GM21529 (cell line): ENCODE results near the gene TICAM1.
"Not testable (repeated sequence)": the region's sequence is repeated elsewhere in the genome, so short reads cannot be mapped to it uniquely, and the experiment has no call there.

Experiments used
- ATAC-seq: cut with Tn5 transposase; IDR thresholded peaks from one replicate; pipeline ENCODE4 v1.9.1; 2021; ENCODE audit not compliant: unreplicated experiment

Gene TICAM1

DNA sequence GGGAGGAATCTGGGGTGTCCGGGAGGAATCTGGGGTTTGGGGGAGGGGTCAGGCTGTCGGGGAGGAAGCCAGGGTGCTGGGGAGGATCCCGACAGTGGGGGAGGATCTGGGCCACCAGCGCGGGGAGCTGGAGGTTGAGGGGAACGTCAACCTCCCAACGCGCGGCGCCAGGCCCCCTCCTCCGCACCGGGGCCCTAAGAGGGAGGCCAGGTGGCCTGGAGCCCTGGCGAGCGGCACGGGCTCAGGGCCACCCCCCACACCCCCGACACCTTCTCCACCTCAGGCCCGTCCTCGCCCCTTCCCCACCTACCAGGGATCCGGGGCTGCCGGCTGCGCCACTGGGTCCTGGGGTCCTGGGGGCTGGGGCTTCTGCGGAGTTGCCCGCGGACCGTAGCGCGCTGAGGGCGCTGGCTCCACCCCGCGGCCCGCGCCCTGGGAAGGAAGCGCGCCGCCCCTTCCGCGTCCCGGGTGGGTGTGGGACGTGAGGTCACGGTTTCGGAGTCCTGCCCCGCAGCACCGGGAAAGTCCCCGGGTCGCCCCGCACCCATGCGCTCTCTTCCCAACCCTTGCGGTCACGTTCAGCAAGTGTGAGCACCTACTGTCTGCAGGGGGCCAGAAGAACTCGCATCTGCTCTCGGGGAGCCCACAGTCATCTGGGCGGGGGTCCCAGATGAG is at the start of gene TICAM1:
Gene TICAM1 (minus strand): TSS at position 409 of the 675 bp plus-strand sequence. CDS start 13,335 bp downstream, outside the sequence.
- peak; percentile 64 for ATAC-seq

DNA sequence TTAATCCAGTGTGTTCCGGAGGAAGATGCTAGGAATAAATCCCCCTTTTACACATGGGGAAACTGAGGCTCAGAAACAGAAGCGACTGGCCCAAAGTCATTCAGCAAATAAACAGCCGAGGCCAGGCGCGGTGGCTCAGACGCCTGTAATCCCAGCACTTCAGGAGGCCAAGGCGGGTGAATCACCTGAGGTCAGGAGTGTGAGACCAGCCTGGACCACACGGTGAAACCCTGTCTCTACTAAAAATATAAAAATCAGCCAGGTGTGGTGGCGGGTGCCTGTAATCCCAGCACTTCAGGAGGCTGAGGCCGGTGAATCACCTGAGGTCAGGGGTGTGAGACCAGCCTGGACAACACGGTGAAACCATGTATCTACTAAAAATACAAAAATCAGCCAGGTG is 47.5 kb upstream of the TICAM1 start:
- no peak for ATAC-seq

DNA sequence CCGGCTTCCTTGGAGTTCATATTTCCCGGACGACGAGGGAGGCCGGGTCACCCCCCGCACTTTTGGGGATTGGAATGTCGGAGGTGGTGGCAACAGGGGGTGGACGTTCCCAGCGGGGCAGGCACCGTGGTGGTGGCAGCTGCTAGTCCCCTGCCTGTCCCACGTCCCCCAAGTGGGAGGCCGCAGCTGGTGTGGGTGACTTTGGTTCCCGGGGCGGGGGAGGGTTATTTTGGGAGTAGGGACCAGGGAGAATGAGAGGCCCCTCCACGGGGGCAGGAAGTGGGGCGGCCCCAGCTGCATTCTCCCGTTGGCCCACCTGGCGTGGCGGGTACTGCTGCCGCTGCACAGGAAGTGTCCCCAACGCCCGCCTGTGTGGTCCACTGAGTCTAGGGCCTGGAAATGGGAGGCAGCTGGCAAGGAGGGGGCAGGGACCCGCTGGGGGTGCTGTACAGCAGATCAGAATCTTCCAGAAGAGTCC is 47.0 kb upstream of the TICAM1 start:
- no peak for ATAC-seq

DNA sequence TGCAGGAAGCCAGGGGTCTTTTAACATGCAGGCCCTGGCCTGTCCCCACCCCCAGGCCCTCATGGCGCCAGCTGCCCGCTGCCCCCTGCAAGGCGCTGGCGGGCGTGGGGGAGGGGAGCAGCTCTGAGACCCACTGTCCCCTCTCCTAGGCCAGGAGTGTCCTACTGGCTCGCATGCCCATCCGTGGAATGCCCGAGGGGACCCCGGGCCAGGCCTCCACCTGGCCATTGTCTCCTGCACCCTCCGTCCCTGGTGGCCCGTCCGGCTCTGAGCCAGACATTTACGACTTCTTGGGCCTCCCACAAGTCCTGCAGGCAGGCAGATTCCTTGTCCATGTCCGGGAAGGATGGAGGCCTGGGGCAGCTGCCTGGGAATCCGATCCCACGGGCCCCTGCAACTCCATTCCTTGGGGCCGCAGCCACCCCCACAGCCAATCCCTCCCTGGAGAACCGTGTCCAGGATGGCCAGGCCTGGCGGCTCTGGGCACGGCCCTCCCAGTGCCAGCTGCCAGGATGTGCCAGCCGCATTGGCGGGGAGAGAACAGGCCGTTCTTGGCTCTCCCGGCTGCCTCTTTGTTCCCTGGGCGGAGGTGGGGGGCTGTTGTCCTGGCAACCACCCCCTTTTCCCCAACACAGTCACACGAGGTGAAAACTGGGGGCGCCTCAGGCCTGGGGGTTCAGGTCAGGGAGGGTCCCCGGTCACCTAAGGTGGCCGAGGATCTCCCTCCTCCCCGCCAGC is 46.4 kb upstream of the TICAM1 start:
- no peak for ATAC-seq

DNA sequence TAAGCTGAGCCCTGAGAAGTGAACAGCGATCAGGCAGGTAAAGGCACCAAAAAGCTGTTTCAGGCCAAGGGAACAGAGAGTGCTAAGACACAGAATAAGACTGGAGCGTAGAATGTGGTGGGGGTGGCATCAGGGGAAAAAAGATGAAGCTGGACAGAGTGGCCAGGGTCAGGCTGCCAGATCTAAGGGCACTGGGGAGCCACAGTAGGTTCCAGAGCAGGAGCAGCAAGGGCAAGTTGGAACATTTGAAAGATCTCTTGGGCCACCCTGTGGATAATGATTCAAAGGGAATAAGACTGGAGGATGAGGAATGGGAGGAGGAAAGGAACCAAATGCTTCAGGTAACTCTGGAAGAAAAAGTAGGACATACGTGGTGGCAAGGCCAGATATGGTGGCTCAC is 42.4 kb upstream of the TICAM1 start:
- ATAC-seq: no peak

DNA sequence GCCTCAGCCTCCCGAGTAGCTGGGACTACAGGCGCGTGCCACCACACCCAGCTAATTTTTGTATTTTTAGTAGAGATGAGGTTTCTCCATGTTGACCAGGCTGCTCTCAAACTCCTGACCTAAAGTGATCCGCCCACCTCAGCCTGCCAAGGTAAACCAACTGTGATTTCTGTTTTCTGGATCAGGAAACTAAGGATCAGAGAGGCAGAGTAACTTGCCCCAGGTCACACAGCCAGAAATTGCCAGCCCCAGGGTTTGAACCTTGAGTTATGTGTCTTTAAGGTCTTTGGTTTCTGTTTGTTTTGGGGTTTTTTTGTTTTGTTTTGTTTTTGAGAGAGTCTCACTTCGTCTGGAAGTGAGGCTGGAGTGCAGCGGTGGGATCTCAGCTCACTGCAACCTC is 40.2 kb upstream of the TICAM1 start:
- no peak for ATAC-seq

DNA sequence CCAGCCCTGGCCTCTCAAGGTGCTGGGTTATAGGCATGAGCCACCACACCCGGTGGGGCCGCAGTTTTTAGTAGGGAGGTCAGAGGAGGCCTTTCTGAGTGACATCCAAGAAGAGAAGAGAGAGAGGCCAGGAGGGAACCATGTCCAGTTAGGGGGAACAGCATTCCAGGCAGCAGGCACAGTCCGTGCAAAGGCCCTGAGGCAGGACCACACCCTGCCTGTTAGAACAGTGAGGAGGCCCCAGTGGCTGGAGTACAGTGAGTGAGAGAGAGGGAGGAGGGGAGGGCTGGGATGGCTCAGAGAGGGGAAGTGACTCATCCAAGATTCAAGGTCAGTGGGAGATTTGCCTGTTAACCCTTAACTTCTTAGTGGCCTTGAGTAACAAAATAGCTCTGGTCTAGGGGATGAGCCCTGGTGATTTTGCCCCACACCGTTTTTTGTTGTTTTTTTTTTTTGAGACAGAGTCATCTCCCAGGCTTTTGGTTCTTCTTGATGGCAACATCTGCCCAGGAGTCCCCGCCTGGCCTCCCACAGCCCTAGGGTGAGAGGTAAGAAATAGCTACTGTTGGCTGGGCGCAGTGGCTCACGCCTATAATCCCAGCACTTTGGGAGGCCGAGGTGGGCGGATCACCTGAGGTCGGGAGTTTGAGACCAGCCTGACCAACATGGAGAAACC is 38.7 kb upstream of the TICAM1 start:
- ATAC-seq: no peak

DNA sequence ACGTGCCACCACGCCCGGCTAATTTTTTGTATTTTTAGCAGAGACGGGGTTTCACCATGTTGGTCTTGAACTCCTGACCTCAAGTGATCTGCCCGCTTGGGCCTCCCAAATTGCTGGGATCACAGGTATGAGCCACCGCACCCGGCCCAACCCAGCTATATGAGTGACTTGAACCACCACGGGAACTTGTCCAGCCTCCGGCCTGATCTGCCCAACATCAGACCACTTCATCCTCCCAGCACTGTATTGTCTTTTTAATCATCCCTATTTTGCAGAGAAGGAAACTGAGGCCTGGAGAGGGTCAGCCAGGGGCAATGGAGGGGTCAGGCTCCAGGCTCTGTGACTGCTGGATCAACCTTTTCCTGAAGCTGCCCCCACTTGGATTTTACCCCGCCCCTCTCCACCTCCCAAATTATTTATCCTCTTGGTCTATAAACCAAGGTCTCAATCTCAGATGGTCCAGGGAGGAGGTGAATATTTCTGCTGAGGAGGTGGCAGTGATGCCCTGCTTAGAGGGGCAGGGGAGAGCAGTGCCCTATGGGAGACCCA is 36.8 kb upstream of the TICAM1 start:
- ATAC-seq: no peak

DNA sequence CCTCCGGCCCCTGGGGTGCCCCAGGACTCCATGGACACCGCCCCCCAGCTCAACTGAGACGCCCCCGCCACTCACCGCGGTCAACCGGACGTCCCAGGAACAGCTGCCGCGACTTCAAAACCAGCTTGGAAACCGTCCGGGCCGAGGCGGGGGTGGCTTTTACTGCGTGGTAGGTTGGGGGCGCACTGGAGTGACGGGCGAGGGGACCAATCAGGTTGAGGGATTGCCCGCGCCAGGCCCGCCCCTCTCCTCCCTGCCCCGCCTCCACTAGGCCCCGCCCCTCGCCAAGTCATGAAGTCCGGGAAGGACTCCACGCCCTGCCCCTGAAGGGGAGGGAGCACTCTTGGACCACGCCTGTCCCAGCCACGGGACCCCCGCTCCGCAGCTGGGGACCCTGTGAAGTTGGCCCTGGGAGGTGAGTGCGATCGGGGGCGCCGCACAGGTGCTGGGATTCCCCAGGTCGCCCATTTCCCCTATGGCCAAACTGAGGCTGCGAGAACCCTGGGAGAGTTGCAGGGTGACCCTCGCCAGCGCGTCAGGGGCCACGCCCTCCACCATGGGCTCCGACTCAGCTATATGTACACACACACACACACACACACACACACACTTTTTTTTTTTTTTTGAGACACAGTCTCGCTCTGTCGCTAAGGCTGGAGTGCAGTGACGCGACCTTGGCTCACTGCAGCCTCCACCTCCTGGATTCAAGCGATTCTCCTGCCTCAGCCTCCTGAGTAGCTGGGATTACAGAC is 36.2 kb upstream of the TICAM1 start, which contains the start of gene PLIN3:
Gene PLIN3 (minus strand): TSS at position 134 of the 752 bp plus-strand sequence. CDS start 6,273 bp downstream, outside the sequence.
- peak; percentile 73 for ATAC-seq

DNA sequence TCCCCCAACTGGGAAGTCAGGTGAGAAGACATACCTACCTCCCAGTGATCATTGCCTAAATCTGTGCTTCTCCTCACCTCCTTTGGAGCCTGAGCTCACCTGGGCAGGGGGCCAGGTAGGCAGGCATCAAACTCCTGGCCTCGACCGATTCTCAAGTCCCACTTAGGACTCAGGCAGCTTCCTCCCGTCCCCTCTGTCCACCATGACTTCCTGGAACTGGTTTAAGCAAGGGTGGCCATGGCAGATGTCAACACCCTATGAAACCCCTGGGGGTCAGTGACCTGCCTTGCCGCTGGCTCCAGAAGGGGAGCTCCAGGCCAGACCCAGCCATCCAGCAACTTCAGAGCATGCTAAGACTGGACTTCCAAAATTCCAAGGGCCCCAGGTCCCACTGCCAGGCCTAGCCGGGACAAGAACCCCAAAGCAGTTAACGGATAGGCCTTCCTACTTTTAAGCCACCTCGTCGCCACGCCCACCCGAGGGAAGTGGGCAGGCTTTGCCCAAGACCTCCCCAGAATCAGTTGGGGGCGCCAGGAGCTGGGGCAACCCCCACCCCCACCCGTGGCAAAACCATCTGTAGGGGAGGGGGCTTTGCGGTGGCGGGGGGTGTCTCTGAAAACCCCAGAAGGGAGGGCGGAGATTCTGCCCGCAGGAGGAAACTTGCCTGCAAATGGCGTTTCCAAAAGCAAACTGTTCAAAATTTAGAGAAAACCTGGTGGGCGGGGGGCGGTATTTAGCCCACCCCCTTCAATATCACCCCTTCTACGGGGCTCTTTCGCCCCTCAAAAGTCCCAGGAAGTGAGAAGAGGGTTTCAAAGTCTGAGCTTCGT is 35.3 kb upstream of the TICAM1 start:
- no peak for ATAC-seq

DNA sequence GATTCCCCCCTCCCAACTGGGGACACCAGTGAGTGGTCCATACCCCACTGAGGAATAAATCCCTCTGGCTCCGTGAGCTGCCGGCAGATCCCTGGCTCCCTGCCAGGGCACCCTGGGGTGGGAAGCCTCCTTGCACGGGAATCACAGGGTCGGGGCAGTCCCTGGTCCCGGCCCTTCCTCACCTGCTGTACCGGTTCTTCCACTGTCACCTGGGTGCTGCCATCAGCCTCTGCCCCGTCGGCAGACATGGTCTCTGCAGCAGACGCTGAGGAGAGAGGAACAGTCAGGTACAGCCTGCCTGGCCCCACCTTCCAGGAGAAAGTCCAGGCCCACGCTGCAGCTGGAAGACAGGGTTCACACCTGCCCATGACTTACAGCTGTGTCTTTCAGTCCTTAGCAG is 29.6 kb upstream of the TICAM1 start:
- no peak for ATAC-seq

DNA sequence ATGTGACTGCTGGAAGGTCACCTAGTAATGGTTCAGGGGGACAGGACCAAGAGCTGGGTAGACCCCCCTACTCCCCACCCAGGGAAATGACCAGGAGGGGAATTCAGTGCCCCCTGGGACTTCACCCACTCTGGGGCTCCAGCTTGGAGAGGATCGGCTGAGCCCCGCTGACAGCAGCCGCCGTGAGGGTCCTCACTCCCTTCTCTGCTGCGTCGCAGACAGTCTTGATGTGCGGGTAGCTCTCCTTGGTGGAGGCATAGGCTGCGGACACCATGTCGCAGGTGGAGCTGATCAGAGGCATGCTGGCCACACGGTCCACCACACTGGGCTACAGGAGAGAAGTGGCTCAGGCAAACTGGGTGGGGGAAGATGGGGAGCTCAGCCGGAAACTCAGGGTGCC is 28.2 kb upstream of the TICAM1 start:
- no peak for ATAC-seq

DNA sequence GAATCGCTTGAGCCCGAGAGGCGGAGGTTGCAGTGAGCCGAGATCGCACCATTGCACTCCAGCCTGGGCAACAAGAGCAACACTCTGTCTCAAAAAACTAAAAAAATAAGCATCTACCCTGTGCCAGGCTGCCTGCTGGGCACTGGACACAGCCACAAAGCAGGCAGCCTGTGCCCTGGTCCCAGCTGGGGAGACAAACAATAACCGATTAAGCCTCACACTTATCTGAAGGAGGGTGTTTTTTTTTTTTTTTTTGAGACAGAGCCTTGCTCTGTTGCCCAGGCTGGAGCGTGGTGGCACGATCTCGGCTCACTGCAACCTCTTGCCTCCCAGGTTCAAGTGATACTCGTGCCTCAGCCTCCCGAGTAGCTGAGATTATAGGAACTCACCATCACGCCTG is 25.0 kb upstream of the TICAM1 start:
- ATAC-seq: not testable (repeated sequence)

DNA sequence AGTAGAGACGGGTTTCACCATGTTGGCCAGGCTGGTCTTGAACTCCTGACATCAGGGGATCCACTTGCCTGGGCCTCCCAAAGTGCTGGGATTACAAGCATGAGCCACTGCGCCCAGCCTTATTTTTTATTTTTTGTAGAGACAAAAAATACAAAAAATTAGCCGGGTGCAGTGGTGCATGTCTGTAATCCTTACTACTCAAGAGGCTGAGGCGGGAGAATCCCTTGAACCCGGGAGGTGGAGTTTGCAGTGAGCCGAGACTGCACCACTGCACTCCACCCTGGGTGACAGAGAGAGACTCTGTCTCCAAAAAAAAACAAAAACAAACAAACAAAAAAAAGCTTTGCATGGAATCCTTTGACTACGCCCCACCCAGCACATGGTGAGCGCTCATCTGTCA is 22.0 kb upstream of the TICAM1 start:
- ATAC-seq: not testable (repeated sequence)

DNA sequence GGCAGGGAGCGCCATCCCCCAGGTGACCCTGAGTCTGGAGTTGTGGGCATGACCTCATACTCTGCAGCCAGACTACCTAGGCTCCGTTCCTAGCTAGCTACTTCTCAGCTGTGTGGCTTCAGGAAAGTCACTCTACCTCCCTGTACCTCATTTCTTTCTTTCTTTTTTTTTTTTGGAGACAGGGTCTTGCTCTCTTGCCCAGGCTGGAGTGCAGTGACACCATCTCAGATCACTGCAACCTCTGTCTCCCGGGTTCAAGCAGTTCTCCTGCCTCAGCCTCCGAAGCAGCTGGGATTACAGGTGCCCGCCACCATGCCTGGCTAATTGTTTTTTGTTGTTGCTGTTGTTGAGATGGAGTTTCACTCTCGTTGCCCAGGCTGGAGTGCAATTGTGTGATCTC is 21.0 kb upstream of the TICAM1 start:
- no peak for ATAC-seq

DNA sequence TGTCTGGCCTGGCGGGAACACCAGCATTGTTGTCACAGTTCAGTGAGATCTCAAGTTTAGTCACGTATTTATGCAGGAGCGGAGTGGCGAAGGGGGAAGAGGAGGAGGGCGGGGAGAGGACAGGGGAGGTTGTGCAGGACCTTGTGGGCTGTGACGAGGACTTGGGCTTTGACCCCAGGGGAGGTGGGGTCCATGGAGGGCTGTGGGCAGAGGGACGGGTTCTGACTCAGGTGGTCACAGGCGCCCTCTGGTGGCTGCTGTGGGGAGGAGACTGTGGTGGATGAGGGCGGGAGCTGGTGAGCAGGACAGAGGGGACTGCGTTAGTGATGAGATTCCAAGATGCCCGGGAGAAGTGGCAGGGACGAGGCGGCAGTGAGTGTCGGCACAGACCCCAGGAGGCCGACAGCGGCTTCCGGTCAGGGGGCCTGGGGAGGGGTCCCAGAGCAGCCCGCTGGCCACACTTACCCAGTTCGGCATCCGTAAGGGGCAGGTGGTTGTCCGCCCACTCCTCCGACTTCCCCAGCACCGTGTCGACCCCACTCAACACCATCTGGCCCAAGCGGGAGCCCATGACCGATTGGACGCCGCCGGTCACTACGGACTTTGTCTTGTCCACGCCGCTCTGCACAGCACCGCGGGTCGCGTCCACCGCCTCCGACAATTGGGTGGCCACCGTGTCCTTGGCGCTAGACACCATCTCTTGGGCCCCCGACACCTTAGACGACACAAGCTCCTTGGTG is 20.2 kb upstream of the TICAM1 start:
- no peak for ATAC-seq

DNA sequence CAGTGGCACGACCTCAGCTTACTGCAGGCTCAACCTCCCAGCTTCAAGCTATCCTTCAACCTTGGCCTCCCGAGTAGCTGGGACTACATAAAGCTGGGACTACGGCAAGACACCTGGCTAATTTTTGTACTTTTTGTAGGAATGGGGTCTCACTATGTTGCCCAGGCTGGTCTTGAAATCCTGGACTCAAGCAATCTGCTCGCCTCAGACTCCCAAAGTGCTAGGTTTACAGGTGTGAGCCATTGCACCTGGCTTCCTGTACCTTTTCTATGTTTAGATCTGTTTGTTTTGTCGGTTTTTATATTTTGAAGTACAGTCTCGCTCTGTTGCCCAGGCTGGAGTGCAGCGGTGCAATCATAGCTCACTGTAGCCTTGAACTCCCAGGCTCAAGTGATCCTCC is 17.5 kb upstream of the TICAM1 start:
- no peak for ATAC-seq

DNA sequence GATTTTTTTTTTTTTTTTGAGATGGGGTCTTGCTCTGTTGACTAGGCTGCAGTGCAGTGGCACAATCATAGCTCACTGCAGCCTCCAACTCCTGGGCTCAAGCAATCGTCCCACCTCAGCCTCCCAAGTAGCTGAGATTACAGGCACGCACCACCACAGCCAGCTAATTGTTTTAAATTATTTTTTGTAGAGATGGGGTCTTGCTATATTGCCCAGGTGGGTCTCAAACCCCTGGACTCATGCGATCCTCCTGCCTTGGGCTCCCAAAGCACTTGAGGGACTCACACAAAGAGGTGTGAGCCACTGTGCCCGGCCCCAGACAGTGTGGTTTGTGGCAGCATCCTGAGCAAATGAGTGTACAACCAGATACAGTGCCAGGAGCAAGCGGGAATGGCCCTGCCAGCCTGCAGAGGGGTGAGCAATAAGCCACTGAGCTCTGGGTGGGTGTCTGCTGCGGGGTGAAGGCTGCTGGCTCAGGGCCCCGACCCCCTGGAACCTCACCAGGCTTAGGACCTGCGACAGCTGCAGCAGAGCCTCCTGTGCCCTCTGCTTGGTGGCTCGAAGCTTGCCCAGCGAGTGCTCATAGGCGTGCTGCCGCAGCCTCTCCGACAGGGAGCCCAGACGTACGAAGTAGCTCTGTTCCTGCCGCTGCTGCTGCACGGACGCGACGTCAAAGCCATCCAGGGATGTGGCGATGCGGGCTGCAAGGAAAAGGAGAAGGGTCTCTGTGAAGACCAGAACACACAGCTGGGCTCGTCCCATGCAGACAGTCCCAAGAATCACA is 15.9 kb upstream of the TICAM1 start:
- no peak for ATAC-seq
